ENCODE data around the gene MUSTN1. TPM values are rescaled to one million over a fixed set of nuclear protein-coding genes. Genes with fewer than 3 reads are reported as not detected.

The MUSTN1 gene
- total and polyA plus RNA-seq, 4 donors: 0.65 to 189 (median 9.3) TPM

DNA sequence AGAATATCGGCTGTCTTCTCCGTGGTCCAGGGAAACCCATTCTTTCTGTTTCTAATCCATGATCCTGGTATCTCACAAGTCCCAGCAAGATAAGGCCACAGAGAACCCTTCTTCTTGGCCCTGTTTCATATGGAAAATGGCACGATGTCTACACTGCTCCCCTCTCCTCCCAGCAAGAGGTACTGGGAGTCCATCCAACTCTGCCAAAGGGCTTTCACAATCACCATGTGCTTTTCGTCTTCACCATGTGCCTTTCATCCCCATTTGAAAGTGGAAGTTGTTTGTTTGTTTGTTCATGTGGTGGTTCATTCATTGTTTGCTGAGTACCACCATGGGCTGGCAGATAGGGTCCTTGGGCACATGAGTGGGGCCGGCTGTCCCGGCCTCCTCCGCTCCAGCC is 34.7 kb downstream of the MUSTN1 start:
- no peaks in the 10 kb centered on the region for H3K36me3 ChIP-seq (ENCODE audit: control insufficient read depth, insufficient read depth, low read length)
- H3K27ac ChIP-seq (ENCODE audit: low read depth, low read length): no peak overlapping the region
- no peak overlapping the region for H3K4me3 ChIP-seq (ENCODE audit: low read depth, low read length)
- H3K4me1 ChIP-seq (ENCODE audit: control insufficient read depth, insufficient read depth, low read length): no peaks in the 10 kb centered on the region
- H3K9me3 ChIP-seq (ENCODE audit: control insufficient read depth, insufficient read depth, low read length): no peaks in the 10 kb centered on the region
- no peak for DNase-seq (ENCODE audit: low read depth in 4 of 6, low spot score in 6 of 6)
- no peaks in the 10 kb centered on the region for H3K27me3 ChIP-seq (ENCODE audit: control insufficient read depth, insufficient read depth, low read length)
- 87% methylated on average over 5 of the region's 7 CpGs for WGBS (ENCODE audit: insufficient coverage)

DNA sequence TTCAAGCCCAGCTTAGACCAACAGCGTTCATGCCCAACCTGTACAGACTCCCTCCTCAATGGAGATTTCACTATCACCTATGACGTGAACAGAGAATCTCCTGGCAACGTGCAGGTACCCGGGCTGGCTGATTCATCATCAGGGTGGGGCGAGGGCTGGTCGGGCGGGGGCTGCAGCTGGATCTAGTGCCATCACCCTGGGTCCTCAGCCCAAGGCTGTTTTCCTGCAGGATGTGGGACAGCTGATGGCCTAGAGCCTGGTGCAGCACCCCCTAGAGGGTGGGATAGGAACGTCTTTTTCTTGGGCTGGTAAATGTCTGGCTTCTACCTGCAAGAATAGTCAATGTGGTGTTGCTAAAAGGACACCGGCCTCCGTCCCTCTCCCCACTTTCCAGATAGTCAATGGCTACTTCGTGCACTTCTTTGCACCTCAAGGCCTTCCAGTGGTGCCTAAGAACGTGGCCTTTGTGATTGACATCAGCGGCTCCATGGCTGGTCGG is 35.8 kb downstream of the MUSTN1 start:
- no peak for DNase-seq (ENCODE audit: low read depth in 4 of 6, low spot score in 6 of 6)
- Histone ChIP-seq H3K4me1 (ENCODE audit: control insufficient read depth, insufficient read depth, low read length) (no peaks in the 10 kb centered on the region), H3K27me3 (ENCODE audit: control insufficient read depth, insufficient read depth, low read length) (no peaks in the 10 kb centered on the region), H3K4me3 (ENCODE audit: low read depth, low read length) (no peak overlapping the region), H3K9me3 (ENCODE audit: control insufficient read depth, insufficient read depth, low read length) (no peaks in the 10 kb centered on the region), H3K27ac (ENCODE audit: low read depth, low read length) (no peak overlapping the region), H3K36me3 (ENCODE audit: control insufficient read depth, insufficient read depth, low read length) (no peaks in the 10 kb centered on the region)
- 59% methylated on average over 12 of the region's 14 CpGs for WGBS (ENCODE audit: insufficient coverage)

DNA sequence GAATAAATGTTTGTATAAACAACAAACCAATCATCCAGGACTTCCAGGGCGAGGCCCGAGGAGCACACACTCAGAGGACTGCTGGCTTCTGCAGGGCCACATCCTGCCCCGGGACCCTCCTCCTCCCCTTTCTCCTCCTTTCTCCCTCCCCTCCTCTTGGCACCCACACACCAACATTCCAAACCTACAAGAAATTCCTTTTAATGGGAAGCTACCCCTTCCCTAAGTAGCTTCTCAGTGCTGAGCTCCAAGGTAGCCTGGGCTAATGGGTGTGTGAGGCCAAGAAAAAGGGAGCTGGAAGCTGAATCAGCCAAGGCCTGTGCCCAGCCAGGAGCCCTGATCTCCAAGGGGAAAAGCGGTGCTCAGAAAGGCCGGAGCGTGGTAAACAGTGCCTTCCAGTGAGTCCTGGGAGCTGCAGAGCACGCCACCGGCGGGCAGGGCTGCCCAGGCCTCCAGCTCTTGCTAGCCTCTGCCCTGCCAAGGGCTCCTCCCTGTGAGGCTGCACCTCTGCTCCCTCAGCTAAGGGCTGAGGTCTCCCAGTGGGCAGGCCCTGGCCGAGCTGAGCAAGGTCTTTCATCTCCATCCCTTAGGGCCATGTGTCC is 36.3 kb downstream of the MUSTN1 start:
- Histone ChIP-seq H3K4me3 (ENCODE audit: low read depth, low read length) (no peak overlapping the region), H3K36me3 (ENCODE audit: control insufficient read depth, insufficient read depth, low read length) (no peaks in the 10 kb centered on the region), H3K27ac (ENCODE audit: low read depth, low read length) (no peak overlapping the region), H3K9me3 (ENCODE audit: control insufficient read depth, insufficient read depth, low read length) (no peaks in the 10 kb centered on the region), H3K27me3 (ENCODE audit: control insufficient read depth, insufficient read depth, low read length) (no peaks in the 10 kb centered on the region), H3K4me1 (ENCODE audit: control insufficient read depth, insufficient read depth, low read length) (peaks cover 3% of the 10 kb centered on the region)
- no peak for DNase-seq (ENCODE audit: low read depth in 4 of 6, low spot score in 6 of 6)
- WGBS (ENCODE audit: insufficient coverage): 80% methylated on average over 10 of the region's 10 CpGs

DNA sequence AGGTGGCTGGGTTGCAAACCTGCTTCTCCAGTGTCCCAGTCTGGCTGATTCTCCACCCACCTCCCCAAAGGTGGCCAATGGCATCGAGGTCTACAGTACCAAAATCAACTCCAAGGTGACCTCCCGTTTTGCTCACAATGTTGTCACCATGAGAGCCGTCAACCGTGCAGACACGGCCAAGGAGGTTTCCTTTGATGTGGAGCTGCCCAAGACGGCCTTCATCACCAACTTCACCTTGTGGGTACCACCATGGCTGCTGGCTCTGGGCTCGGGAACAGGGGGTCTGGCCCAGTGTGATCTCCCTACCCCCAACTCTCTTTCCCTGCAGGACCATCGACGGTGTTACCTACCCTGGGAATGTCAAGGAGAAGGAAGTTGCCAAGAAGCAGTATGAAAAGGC is 38.4 kb downstream of the MUSTN1 start:
- no peak overlapping the region for H3K4me3 ChIP-seq (ENCODE audit: low read depth, low read length)

DNA sequence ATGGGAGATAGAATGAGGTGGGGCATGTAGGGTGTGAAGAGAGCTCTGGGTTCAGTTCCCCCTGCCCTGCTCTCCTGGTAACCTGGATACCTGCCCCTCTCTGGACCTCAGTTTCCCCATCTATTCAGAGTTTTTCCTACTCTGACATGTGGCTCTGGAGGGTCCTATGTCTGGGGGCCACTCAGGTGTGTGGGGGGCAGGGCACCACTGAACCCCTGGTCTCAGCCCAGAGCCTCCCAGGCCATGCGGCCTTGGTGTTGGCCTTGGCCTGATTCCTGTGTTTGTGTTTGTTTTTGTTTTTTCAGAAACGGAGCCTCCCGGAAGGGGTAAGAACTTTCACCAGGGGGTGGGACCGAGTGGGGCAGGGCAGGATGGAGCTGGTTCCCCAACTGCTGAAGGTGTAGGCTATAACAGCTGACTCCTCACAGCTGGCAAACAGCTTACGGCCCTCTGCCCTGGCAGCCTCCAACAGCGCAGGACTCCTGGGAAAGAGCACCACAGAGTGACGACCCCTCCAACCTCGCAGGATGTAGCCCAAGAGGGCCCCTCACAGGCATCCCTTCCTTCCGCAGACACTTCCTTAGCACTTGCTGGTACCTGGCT is 39.4 kb downstream of the MUSTN1 start:
- no peak overlapping the region for H3K27ac ChIP-seq (ENCODE audit: low read depth, low read length)
- WGBS (ENCODE audit: insufficient coverage): 69% methylated on average over 8 of the region's 9 CpGs
- H3K36me3 ChIP-seq (ENCODE audit: control insufficient read depth, insufficient read depth, low read length): no peaks in the 10 kb centered on the region
- DNase-seq (ENCODE audit: low read depth in 4 of 6, low spot score in 6 of 6): peak in 1 of 6 donors; percentile 14
- H3K27me3 ChIP-seq (ENCODE audit: control insufficient read depth, insufficient read depth, low read length): no peaks in the 10 kb centered on the region
- no peak overlapping the region for H3K4me3 ChIP-seq (ENCODE audit: low read depth, low read length)
- no peaks in the 10 kb centered on the region for H3K9me3 ChIP-seq (ENCODE audit: control insufficient read depth, insufficient read depth, low read length)
- H3K4me1 ChIP-seq (ENCODE audit: control insufficient read depth, insufficient read depth, low read length): peaks cover 7% of the 10 kb centered on the region

More for the DNA sequence above, 38.4 kb downstream of the MUSTN1 start:
- Histone ChIP-seq H3K9me3 (ENCODE audit: control insufficient read depth, insufficient read depth, low read length) (no peaks in the 10 kb centered on the region), H3K27me3 (ENCODE audit: control insufficient read depth, insufficient read depth, low read length) (no peaks in the 10 kb centered on the region), H3K27ac (ENCODE audit: low read depth, low read length) (no peak overlapping the region), H3K4me1 (ENCODE audit: control insufficient read depth, insufficient read depth, low read length) (peaks cover 7% of the 10 kb centered on the region), H3K36me3 (ENCODE audit: control insufficient read depth, insufficient read depth, low read length) (no peaks in the 10 kb centered on the region)
- 97% methylated on average over 5 of the region's 9 CpGs for WGBS (ENCODE audit: insufficient coverage)
- no peak for DNase-seq (ENCODE audit: low read depth in 4 of 6, low spot score in 6 of 6)

DNA sequence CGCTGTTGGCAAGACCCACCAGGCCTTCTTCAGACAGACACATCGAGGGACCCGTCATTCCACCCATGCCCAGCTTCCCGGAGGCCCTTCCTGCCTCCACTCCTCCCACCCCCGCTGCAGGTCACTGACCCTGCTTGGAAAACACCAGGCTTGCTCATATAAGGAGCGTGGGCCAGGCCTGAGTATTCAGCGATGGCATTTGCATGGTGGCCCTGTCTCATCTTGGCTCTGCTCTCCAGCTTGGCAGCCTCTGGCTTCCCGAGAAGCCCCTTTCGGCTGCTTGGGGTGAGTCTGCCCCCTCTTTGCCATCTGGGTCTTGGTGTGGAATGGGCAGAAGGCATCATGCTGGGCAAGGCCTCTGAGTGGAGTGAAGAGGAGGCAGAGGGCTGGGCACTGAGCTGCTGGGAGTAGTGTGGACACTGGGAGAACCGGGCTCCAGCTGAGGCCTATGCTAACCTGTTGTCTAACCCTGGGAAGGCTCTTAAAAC is 40.2 kb downstream of the MUSTN1 start, which contains the start of gene ITIH3:
ITIH3 (plus strand) TSS at position 185 of the 488 bp plus-strand sequence; CDS start at position 193, 8 bp downstream.
- DNase-seq (ENCODE audit: low read depth in 4 of 6, low spot score in 6 of 6): peak in 1 of 6 donors; percentile 7
- Histone ChIP-seq H3K36me3 (ENCODE audit: control insufficient read depth, insufficient read depth, low read length) (no peaks in the 10 kb centered on the region), H3K4me1 (ENCODE audit: control insufficient read depth, insufficient read depth, low read length) (peaks cover 7% of the 10 kb centered on the region), H3K27me3 (ENCODE audit: control insufficient read depth, insufficient read depth, low read length) (no peaks in the 10 kb centered on the region), H3K27ac (ENCODE audit: low read depth, low read length) (no peak within 1 kb of the TSS), H3K9me3 (ENCODE audit: control insufficient read depth, insufficient read depth, low read length) (no peaks in the 10 kb centered on the region), H3K4me3 (ENCODE audit: low read depth, low read length) (no peak within 1 kb of the TSS)
- WGBS (ENCODE audit: insufficient coverage): 79% methylated on average over 10 of the region's 10 CpGs

DNA sequence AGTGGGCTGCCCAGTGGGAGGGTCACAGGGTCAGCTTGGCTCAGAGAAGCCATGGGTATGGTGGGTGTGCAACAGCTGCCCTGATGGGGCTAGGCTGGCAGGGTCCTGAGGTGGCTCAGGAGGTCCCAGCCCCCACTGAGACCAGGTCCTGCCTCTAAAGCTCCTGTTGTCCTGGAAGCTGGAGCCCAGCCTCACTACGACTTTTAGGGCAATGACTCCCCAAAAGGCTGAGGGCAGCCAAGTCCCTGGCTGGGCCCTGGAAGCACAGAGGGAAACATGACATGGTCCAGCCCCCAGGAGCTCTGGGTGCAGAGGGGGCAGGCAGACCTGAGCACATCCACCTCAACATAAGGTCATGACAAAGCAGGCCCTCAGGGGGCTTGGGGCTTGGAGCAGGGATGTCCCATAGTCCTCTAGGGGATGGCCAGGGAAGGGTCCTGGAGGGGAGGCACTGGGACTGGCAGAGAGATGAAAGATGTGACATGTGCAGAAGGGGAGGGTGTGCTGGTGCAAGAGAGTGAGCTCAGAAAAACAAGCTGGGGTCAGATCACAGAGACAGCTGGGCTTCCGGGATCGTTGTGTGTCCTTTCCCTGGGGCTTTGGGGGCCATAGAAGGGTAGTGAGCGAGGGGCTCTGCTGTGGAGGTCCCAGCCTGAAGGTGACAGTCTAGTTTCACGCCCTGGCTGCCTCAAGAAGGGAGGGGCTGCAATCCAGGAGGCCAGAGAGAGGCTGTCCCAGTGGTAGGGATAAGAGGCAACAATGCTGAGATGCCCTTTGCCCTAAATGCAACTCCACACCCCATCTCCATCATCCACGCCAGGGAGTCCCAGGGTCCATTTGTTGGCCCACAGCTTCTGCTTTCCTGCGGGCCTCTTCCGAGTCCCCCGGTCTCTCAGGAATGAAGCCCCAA is 40.9 kb downstream of the MUSTN1 start:
- WGBS (ENCODE audit: insufficient coverage): 79% methylated on average over 9 of the region's 9 CpGs
- Histone ChIP-seq H3K4me1 (ENCODE audit: control insufficient read depth, insufficient read depth, low read length) (peaks cover 7% of the 10 kb centered on the region), H3K9me3 (ENCODE audit: control insufficient read depth, insufficient read depth, low read length) (no peaks in the 10 kb centered on the region), H3K27me3 (ENCODE audit: control insufficient read depth, insufficient read depth, low read length) (no peaks in the 10 kb centered on the region), H3K27ac (ENCODE audit: low read depth, low read length) (no peak overlapping the region), H3K36me3 (ENCODE audit: control insufficient read depth, insufficient read depth, low read length) (no peaks in the 10 kb centered on the region), H3K4me3 (ENCODE audit: low read depth, low read length) (no peak overlapping the region)
- DNase-seq (ENCODE audit: low read depth in 4 of 6, low spot score in 6 of 6): no peak

DNA sequence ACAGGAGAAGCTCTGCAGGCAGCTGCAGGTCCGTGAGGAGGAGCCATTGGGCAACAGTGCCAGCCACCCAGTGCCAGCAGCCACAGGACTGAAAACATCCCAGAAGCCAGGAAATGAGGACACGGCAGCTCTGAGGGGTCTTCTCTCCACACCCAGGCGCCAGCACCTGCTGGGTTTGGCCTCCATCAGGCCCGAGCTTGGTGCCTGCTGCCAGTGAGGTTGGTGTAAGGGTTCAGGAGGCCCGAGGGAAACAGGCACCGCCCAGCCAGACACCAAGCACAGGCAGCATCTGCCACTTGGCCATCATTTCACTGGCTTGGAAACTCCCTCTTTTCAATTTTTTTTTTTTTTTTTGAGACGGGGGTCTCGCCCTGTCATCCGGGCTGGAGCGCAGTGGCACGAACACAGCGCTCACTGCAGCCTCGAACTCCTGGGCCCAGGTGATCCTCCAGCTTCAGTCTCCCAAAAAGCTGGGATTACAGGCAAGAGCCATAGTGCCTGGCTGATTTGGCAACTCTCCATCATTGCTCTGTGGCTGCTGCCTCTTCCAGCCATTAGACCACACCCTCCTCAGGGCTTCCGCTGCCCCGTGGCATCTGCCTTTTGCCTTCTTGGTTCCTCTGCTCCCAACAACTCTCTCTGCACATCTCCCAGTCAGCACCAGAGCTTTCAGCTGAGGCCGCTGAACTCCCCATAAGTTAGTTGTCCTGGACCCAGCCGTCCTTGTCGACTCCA is 41.7 kb downstream of the MUSTN1 start:
- DNase-seq (ENCODE audit: low read depth in 4 of 6, low spot score in 6 of 6): peak in 1 of 6 donors; percentile 1
- no peaks in the 10 kb centered on the region for H3K36me3 ChIP-seq (ENCODE audit: control insufficient read depth, insufficient read depth, low read length)
- H3K4me1 ChIP-seq (ENCODE audit: control insufficient read depth, insufficient read depth, low read length): peaks cover 7% of the 10 kb centered on the region
- H3K4me3 ChIP-seq (ENCODE audit: low read depth, low read length): no peak overlapping the region
- no peaks in the 10 kb centered on the region for H3K9me3 ChIP-seq (ENCODE audit: control insufficient read depth, insufficient read depth, low read length)
- no peak overlapping the region for H3K27ac ChIP-seq (ENCODE audit: low read depth, low read length)
- no peaks in the 10 kb centered on the region for H3K27me3 ChIP-seq (ENCODE audit: control insufficient read depth, insufficient read depth, low read length)
- WGBS (ENCODE audit: insufficient coverage): 87% methylated on average over 16 of the region's 18 CpGs

DNA sequence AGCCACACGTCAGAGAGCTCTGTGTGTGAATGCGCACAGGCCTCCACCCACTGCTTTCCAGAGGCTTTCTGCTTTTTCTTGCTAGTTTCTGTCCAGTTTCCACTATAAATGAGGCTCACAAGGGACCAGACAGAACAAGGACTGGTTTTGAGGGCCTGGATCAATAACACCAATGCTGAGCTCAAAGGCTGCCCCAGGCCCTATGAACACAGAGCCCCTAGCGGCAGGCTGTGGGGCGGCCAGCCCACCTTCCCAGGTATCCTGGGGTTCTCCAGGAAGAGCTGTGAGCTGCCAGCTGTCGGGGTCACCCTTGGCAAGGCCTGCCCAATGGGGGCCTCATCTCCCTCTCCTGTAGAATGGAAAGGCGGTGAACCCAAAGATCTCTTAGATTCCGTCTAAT is 42.4 kb downstream of the MUSTN1 start:
- no peak for DNase-seq (ENCODE audit: low read depth in 4 of 6, low spot score in 6 of 6)
- 70% methylated on average over 6 of the region's 7 CpGs for WGBS (ENCODE audit: insufficient coverage)
- Histone ChIP-seq H3K27me3 (ENCODE audit: control insufficient read depth, insufficient read depth, low read length) (no peaks in the 10 kb centered on the region), H3K4me1 (ENCODE audit: control insufficient read depth, insufficient read depth, low read length) (peaks cover 7% of the 10 kb centered on the region), H3K4me3 (ENCODE audit: low read depth, low read length) (no peak overlapping the region), H3K36me3 (ENCODE audit: control insufficient read depth, insufficient read depth, low read length) (no peaks in the 10 kb centered on the region), H3K9me3 (ENCODE audit: control insufficient read depth, insufficient read depth, low read length) (no peaks in the 10 kb centered on the region), H3K27ac (ENCODE audit: low read depth, low read length) (no peak overlapping the region)
